ENCODE results near the gene CPSF7.

The CPSF7 gene

DNA sequence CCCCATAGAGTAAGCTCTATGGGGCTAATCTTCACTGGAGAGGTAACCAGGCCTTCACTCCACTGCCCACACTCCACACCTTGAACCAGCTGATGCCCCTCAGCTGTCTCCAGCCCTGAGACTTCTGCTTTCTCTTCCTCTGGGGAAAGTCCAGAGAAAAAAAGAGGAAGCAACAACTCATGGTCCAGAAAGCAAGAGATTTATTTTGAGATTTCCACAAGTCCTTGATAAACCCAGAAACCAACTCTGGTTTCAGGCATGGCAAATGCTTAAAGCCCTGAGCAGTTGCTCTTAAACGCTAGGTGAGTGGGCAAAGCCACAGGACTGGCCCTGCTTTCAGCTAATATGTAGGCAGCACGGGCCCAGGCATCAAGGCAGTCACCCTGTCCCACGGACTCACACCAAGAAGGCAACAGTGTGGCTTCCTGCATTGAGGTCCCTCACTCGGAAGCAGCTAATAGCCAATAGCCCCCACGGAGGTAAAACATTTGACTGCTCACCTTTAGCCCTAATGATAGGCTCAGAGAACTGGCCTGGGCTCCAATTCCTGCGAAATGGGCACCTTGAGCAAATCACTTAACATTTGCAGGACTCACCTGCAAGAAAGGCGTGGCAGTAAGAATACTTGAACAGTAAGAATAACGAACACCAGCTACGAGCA, 72.4 kb downstream of the CPSF7 start:
- DNase-seq (ENCODE audit: low spot score) = no peak

DNA sequence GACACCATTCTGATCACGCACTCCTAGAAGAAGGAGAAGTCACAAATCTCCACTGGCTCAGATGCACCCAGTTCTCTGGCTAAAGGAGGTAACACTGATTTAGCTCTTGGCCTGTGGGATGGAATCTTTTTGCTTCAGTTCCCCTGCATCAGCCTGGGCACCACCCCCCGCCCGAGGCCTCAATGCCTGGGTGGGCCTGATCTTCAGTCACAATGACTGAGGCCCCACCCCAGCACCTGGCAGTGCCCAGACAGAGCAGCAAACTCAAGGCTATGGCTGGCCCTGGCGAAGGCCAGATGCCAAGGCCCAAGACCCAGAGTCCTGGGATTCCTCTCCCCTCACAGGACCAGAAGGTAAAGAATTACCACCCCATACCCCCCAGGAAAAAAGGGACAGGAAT, 73.1 kb downstream of the CPSF7 start:
- no peak for DNase-seq (ENCODE audit: low spot score)

GRCh38 chr11:61354208-61354607, 75.6 kb downstream of the CPSF7 start:
- no peak for DNase-seq (ENCODE audit: low spot score)

GRCh38 chr11:61353131-61354067, 76.4 kb downstream of the CPSF7 start:
- DNase-seq (ENCODE audit: low spot score) = no peak

Small RNA genes within 50 kb of the gene (small RNA-seq; reads per million reads assigned to genes)
- 0 reads per million in 2 experiments for gene RN7SL23P
